SU-DHL-6 (cell line): ENCODE data around the gene FOXP3.

Source experiments
- H2AFZ ChIP-seq: fragments of 200-600 bp; sonication (generic); 2 replicates; pipeline ENCODE4 v1.6.1; 2014; ENCODE audit warnings: low read depth, mild to moderate bottlenecking, moderate library complexity, mixed read lengths, antibody characterized with exemption, low read length; ENCODE audit not compliant: severe bottlenecking
- H3F3A ChIP-seq: fragments of 200-600 bp; shearing (Covaris generic); 2 replicates; pipeline ENCODE4 v1.6.0; 2016; ENCODE audit warnings: antibody characterized with exemption, mild to moderate bottlenecking; ENCODE audit not compliant: insufficient read depth
- H3K27ac ChIP-seq: fragments of 200-600 bp; sonication (generic); 2 replicates; pipeline ENCODE4 v1.5.1; 2016; ENCODE audit warnings: low read depth, mild to moderate bottlenecking, low read length, moderate library complexity, mixed read lengths
- H3K27me3 ChIP-seq: fragments of 200-600 bp; sonication (generic), shearing (Covaris generic); 2 replicates; pipeline ENCODE4 v1.6.0; 2014; ENCODE audit warnings: mild to moderate bottlenecking, low read length
- H3K36me3 ChIP-seq: fragments of 200-600 bp; sonication (generic); 2 replicates; pipeline ENCODE4 v1.6.1; 2014; ENCODE audit warnings: mild to moderate bottlenecking, low read length, mixed read lengths
- H3K4me2 ChIP-seq: fragments of 300-600, 200-600 bp; shearing (Covaris generic), sonication (generic); 2 replicates; pipeline ENCODE4 v1.6.0; 2014; ENCODE audit warnings: low read length, low read depth, mild to moderate bottlenecking; ENCODE audit not compliant: poor library complexity, severe bottlenecking
- H3K4me3 ChIP-seq: fragments of 200-600 bp; sonication (generic); 2 replicates; pipeline ENCODE4 v1.5.1; 2014; ENCODE audit warnings: antibody characterized with exemption, low read length, mild to moderate bottlenecking, mixed read lengths; ENCODE audit not compliant: insufficient read depth, poor library complexity, severe bottlenecking
- H3K79me2 ChIP-seq: fragments of 200-600 bp; sonication (generic); 2 replicates; pipeline ENCODE4 v1.6.1; 2014; ENCODE audit warnings: mild to moderate bottlenecking, low read length, moderate library complexity; ENCODE audit not compliant: insufficient read depth
- H3K9ac ChIP-seq: fragments of 200-600 bp; sonication (generic); 2 replicates; pipeline ENCODE4 v1.7.0; 2014; ENCODE audit warnings: mild to moderate bottlenecking, low read length
- H3K9me2 ChIP-seq: fragments of 200-600 bp; sonication (generic); replicated peaks from 2 replicates; pipeline ENCODE4 v1.6.1; 2014; ENCODE audit warnings: low read length; ENCODE audit not compliant: insufficient read depth
- H3K9me3 ChIP-seq: fragments of 200-600 bp; sonication (generic); 2 replicates; pipeline ENCODE4 v1.6.1; 2014; ENCODE audit warnings: low read length, mixed read lengths; ENCODE audit not compliant: insufficient read depth
- H4K20me1 ChIP-seq: fragments of 200-600 bp; sonication (generic); 2 replicates; pipeline ENCODE4 v1.6.1; 2014; ENCODE audit warnings: low read depth, mild to moderate bottlenecking, antibody characterized with exemption, low read length, moderate library complexity, mixed read lengths
- CTCF ChIP-seq: fragments of 200-600 bp; sonication (generic); IDR thresholded peaks from one replicate; pipeline ENCODE4 v1.5.1; 2017; ENCODE audit warnings: antibody characterized with exemption, mild to moderate bottlenecking, low read length, moderate library complexity; ENCODE audit not compliant: insufficient read depth, poor library complexity, severe bottlenecking
- EZH2phosphoT487 ChIP-seq: fragments of 200-600 bp; sonication (generic), shearing (Covaris generic); conservative IDR thresholded peaks from 2 replicates; pipeline ENCODE4 v1.6.1; 2018; ENCODE audit warnings: mild to moderate bottlenecking, antibody characterized with exemption, low read length, moderate library complexity, mixed read lengths

Gene FOXP3

DNA sequence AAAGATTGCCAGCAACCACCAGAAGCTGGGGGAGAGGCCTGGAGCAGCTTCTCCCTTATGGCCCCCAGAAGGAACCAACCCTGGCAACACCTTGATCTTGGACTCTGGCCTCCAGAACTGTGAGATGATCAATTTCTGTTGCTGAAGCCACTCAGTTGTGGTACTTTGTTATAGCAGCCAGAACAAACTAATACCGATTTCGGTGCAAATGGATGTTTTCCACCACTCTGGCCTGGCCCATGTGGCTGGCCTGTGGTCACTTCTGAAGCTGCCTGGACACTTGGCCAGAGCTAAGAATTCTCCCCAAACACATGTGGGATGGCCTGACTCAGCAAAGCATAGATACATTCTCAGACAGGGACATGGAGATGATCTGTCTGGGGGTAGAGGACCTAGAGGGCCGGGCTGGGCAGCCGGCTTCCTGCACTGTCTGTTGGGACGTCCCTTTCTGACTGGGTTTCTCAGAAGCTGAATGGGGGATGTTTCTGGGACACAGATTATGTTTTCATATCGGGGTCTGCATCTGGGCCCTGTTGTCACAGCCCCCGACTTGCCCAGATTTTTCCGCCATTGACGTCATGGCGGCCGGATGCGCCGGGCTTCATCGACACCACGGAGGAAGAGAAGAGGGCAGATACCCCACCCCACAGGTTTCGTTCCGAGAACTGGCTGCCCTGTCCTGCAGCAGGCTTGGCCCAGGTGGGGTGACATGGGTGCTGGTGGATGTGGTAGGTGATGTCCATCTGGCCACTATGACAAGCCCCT, 4.1 kb downstream of the FOXP3 start:
- Histone ChIP-seq H4K20me1 (no peaks in the 10 kb centered on the region), H2AFZ (no peak overlapping the region), H3K27me3 (no peaks in the 10 kb centered on the region), H3K27ac (no peak overlapping the region), H3K4me3 (no peak overlapping the region), H3K79me2 (no peaks in the 10 kb centered on the region), H3F3A (no peaks in the 10 kb centered on the region), H3K9me3 (no peaks in the 10 kb centered on the region), H3K4me2 (no peak overlapping the region), H3K36me3 (no peaks in the 10 kb centered on the region), H3K9ac (no peak overlapping the region), H3K9me2 (no peaks in the 10 kb centered on the region)
- TF ChIP-seq CTCF (no peak), EZH2phosphoT487 (no peak)

DNA sequence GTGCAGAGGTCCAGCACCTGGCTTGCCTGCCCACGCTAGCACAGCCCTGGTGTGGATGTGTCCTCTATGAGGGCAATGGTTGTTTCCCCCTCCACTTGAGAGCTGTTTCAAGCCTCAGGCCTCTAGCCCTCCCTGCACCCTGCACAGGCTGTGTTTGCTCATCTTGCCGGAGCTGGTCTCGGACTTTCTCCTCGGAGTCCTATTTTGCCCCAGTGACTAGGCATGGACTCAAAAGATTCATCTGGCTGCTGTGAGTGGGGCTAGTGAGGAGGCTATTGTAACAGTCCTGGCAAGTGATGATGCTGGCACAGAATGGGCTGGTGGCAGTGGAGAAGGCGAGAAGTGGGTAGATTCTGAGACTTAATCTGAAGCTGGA, 5.8 kb downstream of the FOXP3 start:
- Histone ChIP-seq H3K9ac (no peak overlapping the region), H3K9me2 (no peaks in the 10 kb centered on the region), H2AFZ (no peak overlapping the region), H3K27me3 (no peaks in the 10 kb centered on the region), H3K4me3 (no peak overlapping the region), H3K79me2 (no peaks in the 10 kb centered on the region), H3K27ac (no peak overlapping the region), H3F3A (no peaks in the 10 kb centered on the region), H3K9me3 (no peaks in the 10 kb centered on the region), H4K20me1 (no peaks in the 10 kb centered on the region), H3K36me3 (no peaks in the 10 kb centered on the region), H3K4me2 (no peak overlapping the region)
- TF ChIP-seq CTCF (no peak), EZH2phosphoT487 (no peak)

GRCh38 chrX:49257846-49258748, 6.4 kb downstream of the FOXP3 start:
- no peak for TF ChIP-seq EZH2phosphoT487
- no peak for TF ChIP-seq CTCF
- Histone ChIP-seq H4K20me1 (no peaks in the 10 kb centered on the region), H3K4me2 (no peak overlapping the region), H3F3A (no peaks in the 10 kb centered on the region), H3K9me3 (no peaks in the 10 kb centered on the region), H3K27me3 (no peaks in the 10 kb centered on the region), H3K27ac (no peak overlapping the region), H3K9ac (no peak overlapping the region), H3K9me2 (no peaks in the 10 kb centered on the region), H3K4me3 (no peak overlapping the region), H3K36me3 (no peaks in the 10 kb centered on the region), H2AFZ (no peak overlapping the region), H3K79me2 (no peaks in the 10 kb centered on the region)
